Mesothelial cell of epicardium (in vitro differentiated cells): Measurements from ENCODE around the gene OR6V1. TPM values are rescaled to one million over a fixed set of nuclear protein-coding genes. Genes with fewer than 3 reads are reported as not detected.

Experiments used
- DNase-seq, 2 experiments: peaks; one replicate each; pipeline ENCODE4 v3.0.0; 2021; ENCODE audit warnings: low spot score in 2 of 2; ENCODE audit not compliant: unreplicated experiment in 2 of 2
- H3K27ac Mint-ChIP-seq: 2 replicates; pipeline ENCODE4 v1.8.0; 2021; ENCODE audit warnings: mixed read lengths
- H3K27me3 Mint-ChIP-seq: 2 replicates; pipeline ENCODE4 v1.8.0; 2021; ENCODE audit warnings: low read depth, mixed read lengths
- H3K36me3 Mint-ChIP-seq: 2 replicates; pipeline ENCODE4 v1.8.0; 2021; ENCODE audit warnings: mixed read lengths
- H3K4me1 Mint-ChIP-seq: 2 replicates; pipeline ENCODE4 v1.8.0; 2021; ENCODE audit warnings: mixed read lengths
- H3K4me3 Mint-ChIP-seq: 2 replicates; pipeline ENCODE4 v1.8.0; 2021; ENCODE audit warnings: mild to moderate bottlenecking, moderate library complexity, mixed read lengths
- H3K9me3 Mint-ChIP-seq: 2 replicates; pipeline ENCODE4 v1.8.0; 2021; ENCODE audit warnings: mixed read lengths
- total RNA-seq: library from RNA; stranded (reverse); gene quantifications from 3 replicates; pipeline ENCODE4 v1.2.1, GENCODE V29; 2021
- TF ChIP-seq, protein P1 (sequence below): fragments of 200-600 bp; sonication (generic); IDR thresholded peaks from one replicate; pipeline ENCODE4 v1.5.0; 2021; ENCODE audit warnings: antibody characterized with exemption; ENCODE audit not compliant: unreplicated experiment

Gene OR6V1
- total RNA-seq, 1 donor from 2014 or later: not detected

- no peak overlapping the region for H3K4me3 Mint-ChIP-seq
- H3K9me3 Mint-ChIP-seq: no peaks in the 10 kb centered on the region
- peak overlapping the region; percentile 57 for H3K27ac Mint-ChIP-seq
- no peak for DNase-seq
- TF ChIP-seq, protein P1, sequence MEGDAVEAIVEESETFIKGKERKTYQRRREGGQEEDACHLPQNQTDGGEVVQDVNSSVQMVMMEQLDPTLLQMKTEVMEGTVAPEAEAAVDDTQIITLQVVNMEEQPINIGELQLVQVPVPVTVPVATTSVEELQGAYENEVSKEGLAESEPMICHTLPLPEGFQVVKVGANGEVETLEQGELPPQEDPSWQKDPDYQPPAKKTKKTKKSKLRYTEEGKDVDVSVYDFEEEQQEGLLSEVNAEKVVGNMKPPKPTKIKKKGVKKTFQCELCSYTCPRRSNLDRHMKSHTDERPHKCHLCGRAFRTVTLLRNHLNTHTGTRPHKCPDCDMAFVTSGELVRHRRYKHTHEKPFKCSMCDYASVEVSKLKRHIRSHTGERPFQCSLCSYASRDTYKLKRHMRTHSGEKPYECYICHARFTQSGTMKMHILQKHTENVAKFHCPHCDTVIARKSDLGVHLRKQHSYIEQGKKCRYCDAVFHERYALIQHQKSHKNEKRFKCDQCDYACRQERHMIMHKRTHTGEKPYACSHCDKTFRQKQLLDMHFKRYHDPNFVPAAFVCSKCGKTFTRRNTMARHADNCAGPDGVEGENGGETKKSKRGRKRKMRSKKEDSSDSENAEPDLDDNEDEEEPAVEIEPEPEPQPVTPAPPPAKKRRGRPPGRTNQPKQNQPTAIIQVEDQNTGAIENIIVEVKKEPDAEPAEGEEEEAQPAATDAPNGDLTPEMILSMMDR: no peak
- H3K36me3 Mint-ChIP-seq: no peaks in the 10 kb centered on the region
- peaks cover 39% of the 10 kb centered on the region for H3K4me1 Mint-ChIP-seq
- peaks cover 4% of the 10 kb centered on the region for H3K27me3 Mint-ChIP-seq
Observed at GRCh38 chr7:143043391-143043790, 8.8 kb upstream of the OR6V1 start.

GRCh38 chr7:143046426-143046851 is 5.7 kb upstream of the OR6V1 start:
- H3K9me3 Mint-ChIP-seq: no peaks in the 10 kb centered on the region
- H3K4me1 Mint-ChIP-seq: peaks cover 29% of the 10 kb centered on the region
- no peak for DNase-seq
- no peak overlapping the region for H3K4me3 Mint-ChIP-seq
- peaks cover 7% of the 10 kb centered on the region for H3K27me3 Mint-ChIP-seq
- no peaks in the 10 kb centered on the region for H3K36me3 Mint-ChIP-seq
- TF ChIP-seq, protein P1: no peak
- H3K27ac Mint-ChIP-seq: peak overlapping the region; percentile 11

DNA sequence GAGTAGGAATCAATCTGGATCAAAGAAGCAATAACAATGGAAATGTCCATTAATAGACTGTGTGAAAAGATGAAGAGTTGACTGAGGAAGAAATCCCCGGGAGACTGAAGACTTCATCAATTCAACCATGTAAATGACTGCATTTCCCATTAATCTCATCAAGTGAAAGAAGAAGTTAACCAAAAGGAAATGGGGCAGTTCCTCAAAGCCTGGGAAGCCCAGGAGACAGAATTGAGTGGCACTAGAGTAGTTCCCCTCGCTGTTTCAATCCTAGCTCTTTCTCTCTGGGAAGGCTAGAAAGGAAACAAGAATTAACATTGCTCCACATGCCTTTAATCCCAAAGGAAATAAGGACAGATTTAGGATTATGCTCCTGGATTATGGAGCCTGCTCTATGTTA is 4.8 kb upstream of the OR6V1 start:
- no peak overlapping the region for H3K4me3 Mint-ChIP-seq
- H3K27me3 Mint-ChIP-seq: peaks cover 11% of the 10 kb centered on the region
- peaks cover 29% of the 10 kb centered on the region for H3K4me1 Mint-ChIP-seq
- no peak for DNase-seq
- TF ChIP-seq, protein P1: no peak
- no peaks in the 10 kb centered on the region for H3K36me3 Mint-ChIP-seq
- H3K9me3 Mint-ChIP-seq: no peaks in the 10 kb centered on the region
- H3K27ac Mint-ChIP-seq: no peak overlapping the region

GRCh38 chr7:143048827-143049226 is 3.3 kb upstream of the OR6V1 start:
- Mint-ChIP-seq H3K4me3 (no peak overlapping the region), H3K27ac (no peak overlapping the region), H3K36me3 (no peaks in the 10 kb centered on the region), H3K4me1 (peaks cover 18% of the 10 kb centered on the region), H3K27me3 (peaks cover 11% of the 10 kb centered on the region), H3K9me3 (no peaks in the 10 kb centered on the region)
- no peak for DNase-seq
- TF ChIP-seq, protein P1: no peak

- Mint-ChIP-seq H3K27ac (no peak overlapping the region), H3K4me1 (peaks cover 18% of the 10 kb centered on the region), H3K9me3 (no peaks in the 10 kb centered on the region), H3K27me3 (peaks cover 12% of the 10 kb centered on the region), H3K4me3 (no peak overlapping the region), H3K36me3 (no peaks in the 10 kb centered on the region)
- DNase-seq: no peak
- TF ChIP-seq, protein P1: no peak
Observed at GRCh38 chr7:143049362-143049761, 2.8 kb upstream of the OR6V1 start.

DNA sequence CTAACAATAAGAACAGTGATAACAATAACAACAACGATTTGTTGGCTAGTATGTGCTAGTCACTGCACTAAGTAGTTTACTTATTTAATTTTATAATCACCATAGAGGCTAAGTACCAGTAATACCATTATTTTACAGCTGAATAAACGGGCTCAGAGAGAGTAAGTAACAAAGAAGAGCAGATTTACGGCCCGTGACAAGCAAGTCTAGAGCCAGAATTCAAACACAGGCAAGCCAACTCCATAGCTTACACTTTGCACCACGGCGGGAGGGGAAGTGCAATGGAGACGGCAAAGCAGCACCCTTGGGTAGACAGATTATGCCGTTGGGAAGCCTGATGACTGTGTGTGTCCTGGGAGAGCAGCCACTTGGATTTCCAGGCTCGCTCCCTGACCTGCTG is 1.2 kb upstream of the OR6V1 start:
- TF ChIP-seq, protein P1: no peak
- no peak overlapping the region for H3K27ac Mint-ChIP-seq
- no peak for DNase-seq
- H3K9me3 Mint-ChIP-seq: no peaks in the 10 kb centered on the region
- no peak overlapping the region for H3K4me3 Mint-ChIP-seq
- peaks cover 8% of the 10 kb centered on the region for H3K4me1 Mint-ChIP-seq
- H3K27me3 Mint-ChIP-seq: peaks cover 13% of the 10 kb centered on the region
- H3K36me3 Mint-ChIP-seq: no peaks in the 10 kb centered on the region
